Endothelial cell of umbilical vein (primary cell): ENCODE measurements around the gene CNOT10. TPM values are rescaled to one million over a fixed set of nuclear protein-coding genes. Genes with fewer than 3 reads are reported as not detected.
A peak's percentile ranks its signal among the peaks of the same experiment; 100 is the strongest.
"Not testable (repeated sequence)": the region's sequence is repeated elsewhere in the genome, so short reads cannot be mapped to it uniquely, and the experiment has no call there.

Source experiments
- BruUV-seq: library from RNA; stranded (reverse); fragments of 400-500 nt; replicated peaks from 2 replicates; lab custom pipeline; 2021; lab: Mats Ljungman, UMichigan
- CTCF ChIA-PET: fragments of 300-600, 350-600 bp; sonication (Branson Sonifier 250); formaldehyde crosslinking; loops from one replicate; lab custom pipeline; 2021; ENCODE audit warnings: antibody characterized with exemption, inconsistent platforms; lab: Charles Lee
- POLR2A ChIA-PET: fragments of 300-600, 350-600 bp; sonication (Branson Sonifier 250); formaldehyde crosslinking; loops from one replicate; lab custom pipeline; 2021; ENCODE audit warnings: antibody characterized with exemption, inconsistent platforms; lab: Charles Lee
- DNase-seq: peaks from one replicate; pipeline ENCODE4 v3.0.0-alpha.2; 2011; ENCODE audit warnings: low read depth, low spot score
- FAIRE-seq: peaks from 2 replicates; lab custom pipeline; 2011; peaks lifted over from hg19 to GRCh38; lab: Jason Lieb, UNC
- H2AFZ ChIP-seq: 2 replicates; pipeline ENCODE4 v1.6.0; 2012; ENCODE audit warnings: low read depth, low read length, control low read depth, inconsistent platforms
- H3K27ac ChIP-seq: 2 replicates; pipeline ENCODE4 v1.5.1; 2011; ENCODE audit warnings: low read depth, mild to moderate bottlenecking, control low read depth, low read length, moderate library complexity; ENCODE audit not compliant: insufficient read depth
- H3K27me3 ChIP-seq, 2 experiments: 2 replicates each; pipeline versions ENCODE4 v1.6.0 to v1.6.1; 2011; ENCODE audit warnings: low read length in 2 of 2, mixed read lengths in 1 of 2; ENCODE audit not compliant: control insufficient read depth in 2 of 2, insufficient read depth in 2 of 2
- H3K36me3 ChIP-seq, 2 experiments: 2 replicates in 1 of 2; 3 replicates in 1 of 2; pipeline ENCODE4 v1.5.1; 2011; ENCODE audit warnings: low read length in 2 of 2, mild to moderate bottlenecking in 1 of 2, moderate library complexity in 1 of 2; ENCODE audit not compliant: control insufficient read depth in 2 of 2, insufficient read depth in 2 of 2; ENCODE audit errors: extremely low read depth in 1 of 2
- H3K4me1 ChIP-seq: 3 replicates; pipeline ENCODE4 v1.5.1; 2011; ENCODE audit warnings: mild to moderate bottlenecking, low read length; ENCODE audit not compliant: control insufficient read depth, insufficient read depth; ENCODE audit errors: extremely low read depth
- H3K4me2 ChIP-seq: 2 replicates; pipeline ENCODE4 v1.6.1; 2011; ENCODE audit warnings: low read length, control low read depth, mixed read lengths; ENCODE audit not compliant: insufficient read depth
- H3K4me3 ChIP-seq, 3 experiments: fragments of 200-600 bp in 1 of 3; sonication (generic), shearing (Covaris generic) in 1 of 3; replicated peaks in 1 of 3; 2 replicates each; pipeline ENCODE4 v1.5.1; 2011 to 2016; ENCODE audit warnings: control low read depth in 3 of 3, low read length in 3 of 3, mild to moderate bottlenecking in 2 of 3, inconsistent platforms in 1 of 3, low read depth in 1 of 3, moderate library complexity in 1 of 3; ENCODE audit not compliant: insufficient read depth in 1 of 3
- H3K79me2 ChIP-seq: 2 replicates; pipeline ENCODE4 v1.6.0; 2012; ENCODE audit warnings: low read length, inconsistent platforms; ENCODE audit not compliant: control insufficient read depth, insufficient read depth
- H3K9ac ChIP-seq: replicated peaks from 2 replicates; pipeline ENCODE3; 2011; ENCODE audit warnings: low read length, control low read depth; ENCODE audit not compliant: insufficient read depth; ENCODE audit errors: extremely low read depth
- H3K9me1 ChIP-seq: replicated peaks from 3 replicates; pipeline ENCODE4 v1.6.0; 2011; ENCODE audit warnings: mild to moderate bottlenecking, low read length; ENCODE audit not compliant: control insufficient read depth, insufficient read depth; ENCODE audit errors: extremely low read depth
- H3K9me3 ChIP-seq: replicated peaks from 2 replicates; pipeline ENCODE4 v1.5.1; 2012; ENCODE audit warnings: low read length, inconsistent platforms; ENCODE audit not compliant: control insufficient read depth, insufficient read depth
- H4K20me1 ChIP-seq: replicated peaks from 2 replicates; pipeline ENCODE3; 2011; ENCODE audit warnings: mild to moderate bottlenecking, low read length; ENCODE audit not compliant: control insufficient read depth, insufficient read depth; ENCODE audit errors: extremely low read depth
- CTCF ChIP-seq, 2 donors: IDR thresholded peaks; 1 replicate in 1 of 2; 2 replicates in 1 of 2; pipeline ENCODE4 v1.5.1; 2011; ENCODE audit warnings: low read length in 2 of 2, mild to moderate bottlenecking in 2 of 2, moderate library complexity in 2 of 2, control low read depth in 1 of 2, inconsistent platforms in 1 of 2, low read depth in 1 of 2; ENCODE audit not compliant: insufficient read depth in 1 of 2; ENCODE audit errors: extremely low read depth in 1 of 2
- dilution Hi-C: fragments of 300-500 bp; cut with MboI; formaldehyde crosslinking; loops from one replicate; pipeline ENCODE4 v1.15.0; 2019; ENCODE audit warnings: low sequenced_read_pairs; ENCODE audit not compliant: extremely low pct_ligation_motif_present
- intact Hi-C: fragments of 100-400 bp; cut with micrococcal nuclease; formaldehyde crosslinking; loops from one replicate; pipeline ENCODE4 v1.10.0; 2022
- polyA plus RNA-seq, 4 experiments: library from polyadenylated mRNA; depleted of rRNA in 3 of 4; stranded (reverse) in 3 of 4; unstranded in 1 of 4; fragments of >200 nt; gene quantifications; 2 replicates each; pipeline versions ENCODE4 v1.2.1 to v1.2.3, GENCODE V29; 2011 to 2012; ENCODE audit warnings: missing spikeins in 1 of 4
- total RNA-seq: library from RNA; stranded (reverse); gene quantifications from 2 replicates; pipeline ENCODE4 v1.2.3, GENCODE V29; 2021

Gene CNOT10
- total and polyA plus RNA-seq, 2 donors (not counting 3 experiments of a cell fraction or from before 2014, with no cell fraction given): 23.6 to 28.6 TPM

- dilution Hi-C loops, H3K9me1 ChIP-seq: not testable (repeated sequence)
- CTCF ChIA-PET: interaction anchor here (0.8 to 3.5 kb wide), 5 partner anchors 9 to 322 kb away, joined by 3 to 18 read pairs (median 3); no protein-coding TSS in a partner anchor
Measured at GRCh38 chr3:32664630-32665075, 20.3 kb upstream of the CNOT10 start.

More at GRCh38 chr3:32664630-32665075, 20.3 kb upstream of the CNOT10 start:
- H3K36me3 ChIP-seq, H3K4me1 ChIP-seq, H3K9me3 ChIP-seq, H3K79me2 ChIP-seq, H3K27ac ChIP-seq, POLR2A ChIA-PET, BruUV-seq, H3K27me3 ChIP-seq, H3K9ac ChIP-seq, H4K20me1 ChIP-seq, H3K4me3 ChIP-seq, H2AFZ ChIP-seq, H3K4me2 ChIP-seq: not testable (repeated sequence)
- peak; percentile 76 for FAIRE-seq
- peak; percentile 51 for DNase-seq
- intact Hi-C loops: loop anchor here (1.0 to 5.0 kb wide), 5 partner anchors 154 to 487 kb away; partner anchors contain the start of gene CMTM7
- peak in 1 of 2 donors; percentile 5 for TF ChIP-seq CTCF (IDR thresholded peaks at IDR 0.05; ENCODE audit: extremely low read depth in 1 of 2, insufficient read depth in 1 of 2, low read depth in 1 of 2, low read length in 2 of 2)
